Effector memory CD4-positive, alpha-beta T cell (primary cell): ENCODE measurements around the gene SRSF2.

Source experiments
- DNase-seq, 3 donors: peaks; one replicate each; pipeline ENCODE4 v3.0.0-alpha.2; 2020
- H3K27ac ChIP-seq: 2 replicates; pipeline ENCODE4 v1.7.0; 2013; ENCODE audit warnings: mild to moderate bottlenecking, low read length, moderate library complexity; ENCODE audit not compliant: insufficient read depth, poor library complexity, severe bottlenecking
- H3K27me3 ChIP-seq: replicated peaks from 2 replicates; pipeline ENCODE4 v1.7.0; 2013; ENCODE audit warnings: mild to moderate bottlenecking, low read length; ENCODE audit not compliant: insufficient read depth, control insufficient read depth, poor library complexity, severe bottlenecking
- H3K36me3 ChIP-seq: 2 replicates; pipeline ENCODE4 v1.7.0; 2013; ENCODE audit warnings: mild to moderate bottlenecking, low read length, moderate library complexity; ENCODE audit not compliant: control insufficient read depth, insufficient read depth
- H3K4me1 ChIP-seq: 2 replicates; pipeline ENCODE4 v1.7.0; 2013; ENCODE audit warnings: low read length, mild to moderate bottlenecking; ENCODE audit not compliant: control insufficient read depth, insufficient read depth, poor library complexity, severe bottlenecking
- H3K4me3 ChIP-seq: 2 replicates; pipeline ENCODE4 v1.7.0; 2013; ENCODE audit warnings: low read length, low read depth, mild to moderate bottlenecking; ENCODE audit not compliant: insufficient read depth, poor library complexity, severe bottlenecking
- H3K9me3 ChIP-seq: 2 replicates; pipeline ENCODE4 v1.7.0; 2013; ENCODE audit warnings: mild to moderate bottlenecking, low read length, moderate library complexity; ENCODE audit not compliant: control insufficient read depth

Gene SRSF2

GRCh38 chr17:76722279-76722678, 14.9 kb downstream of the SRSF2 start:
- Histone ChIP-seq H3K36me3 (peaks cover 69% of the 10 kb centered on the region), H3K4me1 (peaks cover 17% of the 10 kb centered on the region), H3K9me3 (no peaks in the 10 kb centered on the region), H3K27ac (no peak overlapping the region), H3K27me3 (no peaks in the 10 kb centered on the region), H3K4me3 (no peak overlapping the region)
- no peak for DNase-seq

- Histone ChIP-seq H3K9me3 (no peaks in the 10 kb centered on the region), H3K27ac (no peak overlapping the region), H3K27me3 (no peaks in the 10 kb centered on the region), H3K36me3 (peaks cover 77% of the 10 kb centered on the region), H3K4me3 (no peak overlapping the region), H3K4me1 (peaks cover 20% of the 10 kb centered on the region)
- no peak for DNase-seq
Measured at GRCh38 chr17:76721463-76721862, 15.7 kb downstream of the SRSF2 start.

- H3K4me1 ChIP-seq, result peaks cover 20% of the 10 kb centered on the region
- H3K4me3 ChIP-seq, result no peak overlapping the region
Measured at GRCh38 chr17:76720941-76721340, 16.2 kb downstream of the SRSF2 start.

GRCh38 chr17:76720211-76720610, 16.9 kb downstream of the SRSF2 start:
- no peak for DNase-seq
- no peak overlapping the region for H3K4me3 ChIP-seq
- no peaks in the 10 kb centered on the region for H3K9me3 ChIP-seq
- peaks cover 85% of the 10 kb centered on the region for H3K36me3 ChIP-seq
- H3K4me1 ChIP-seq, result peaks cover 17% of the 10 kb centered on the region
- no peak overlapping the region for H3K27ac ChIP-seq
- no peaks in the 10 kb centered on the region for H3K27me3 ChIP-seq

More at GRCh38 chr17:76720941-76721340, 16.2 kb downstream of the SRSF2 start:
- Histone ChIP-seq H3K36me3 (peaks cover 83% of the 10 kb centered on the region), H3K27me3 (no peaks in the 10 kb centered on the region), H3K27ac (no peak overlapping the region), H3K9me3 (no peaks in the 10 kb centered on the region)
- DNase-seq, result no peak

GRCh38 chr17:76718516-76718915, 18.6 kb downstream of the SRSF2 start:
- Histone ChIP-seq H3K36me3 (peaks cover 82% of the 10 kb centered on the region), H3K27me3 (no peaks in the 10 kb centered on the region), H3K4me1 (peaks cover 9% of the 10 kb centered on the region), H3K9me3 (no peaks in the 10 kb centered on the region), H3K27ac (no peak overlapping the region), H3K4me3 (no peak overlapping the region)
- no peak for DNase-seq

GRCh38 chr17:76716839-76717215, 20.3 kb downstream of the SRSF2 start:
- no peaks in the 10 kb centered on the region for H3K9me3 ChIP-seq
- no peaks in the 10 kb centered on the region for H3K27me3 ChIP-seq
- H3K36me3 ChIP-seq, result peaks cover 69% of the 10 kb centered on the region
- peaks cover 9% of the 10 kb centered on the region for H3K4me1 ChIP-seq
- H3K27ac ChIP-seq, result peak overlapping the region; percentile 56
- DNase-seq, result no peak
- H3K4me3 ChIP-seq, result no peak overlapping the region

GRCh38 chr17:76716146-76716838, 20.8 kb downstream of the SRSF2 start:
- Histone ChIP-seq H3K27me3 (no peaks in the 10 kb centered on the region), H3K9me3 (no peaks in the 10 kb centered on the region), H3K4me1 (peaks cover 11% of the 10 kb centered on the region), H3K4me3 (no peak overlapping the region), H3K27ac (peak overlapping the region; percentile 56), H3K36me3 (peaks cover 64% of the 10 kb centered on the region)
- peak; percentile 52 to 60 (median 55) for DNase-seq

GRCh38 chr17:76715496-76715830, 21.7 kb downstream of the SRSF2 start:
- no peaks in the 10 kb centered on the region for H3K27me3 ChIP-seq
- peaks cover 55% of the 10 kb centered on the region for H3K36me3 ChIP-seq
- no peak overlapping the region for H3K4me3 ChIP-seq
- peaks cover 14% of the 10 kb centered on the region for H3K4me1 ChIP-seq
- DNase-seq, result no peak
- peak overlapping the region; percentile 42 for H3K27ac ChIP-seq
- H3K9me3 ChIP-seq, result no peaks in the 10 kb centered on the region

- peak; percentile 42 to 68 (median 51) for DNase-seq
- Histone ChIP-seq H3K4me3 (no peak overlapping the region), H3K4me1 (peaks cover 16% of the 10 kb centered on the region), H3K27ac (peak overlapping the region; percentile 42), H3K9me3 (no peaks in the 10 kb centered on the region), H3K36me3 (peaks cover 50% of the 10 kb centered on the region), H3K27me3 (no peaks in the 10 kb centered on the region)
Measured at GRCh38 chr17:76714822-76715495, 22.2 kb downstream of the SRSF2 start.

- Histone ChIP-seq H3K9me3 (no peaks in the 10 kb centered on the region), H3K36me3 (peaks cover 44% of the 10 kb centered on the region), H3K4me1 (peaks cover 18% of the 10 kb centered on the region), H3K4me3 (no peak overlapping the region), H3K27ac (no peak overlapping the region), H3K27me3 (no peaks in the 10 kb centered on the region)
- no peak for DNase-seq
Measured at GRCh38 chr17:76714336-76714735, 22.8 kb downstream of the SRSF2 start.
